GM18498 (cell line): Measurements from ENCODE around the gene ATG2B.
"Not testable (repeated sequence)": the region's sequence is repeated elsewhere in the genome, so short reads cannot be mapped to it uniquely, and the experiment has no call there.

ENCODE experiments used
- ATAC-seq: cut with Tn5 transposase; IDR thresholded peaks from one replicate; pipeline ENCODE4 v1.9.1; 2021; ENCODE audit warnings: mild to moderate bottlenecking, moderate library complexity; ENCODE audit not compliant: unreplicated experiment

The ATG2B gene

DNA sequence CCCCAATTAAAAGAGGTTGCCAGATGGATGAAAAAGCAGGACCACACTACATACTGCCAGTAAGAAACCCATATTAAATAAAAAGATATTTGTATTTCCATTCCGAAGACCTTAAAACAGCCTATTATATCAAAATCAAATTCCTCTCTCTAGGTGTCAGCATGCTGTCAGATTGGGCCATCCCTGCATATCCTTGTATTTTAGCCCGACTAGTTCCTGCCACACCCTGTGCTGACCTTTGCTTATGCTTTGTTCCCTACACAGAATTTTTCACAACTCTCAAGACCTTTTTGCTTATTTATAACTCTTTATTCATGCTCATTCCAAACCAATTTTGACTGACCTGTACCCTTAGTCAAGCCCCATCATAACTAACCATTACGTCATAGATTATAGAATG is 13.0 kb upstream of the ATG2B start:
- ATAC-seq = no peak

- ATAC-seq = no peak
These were observed 10.4 kb upstream of the ATG2B start for GRCh38 chr14:96373538-96373937.

DNA sequence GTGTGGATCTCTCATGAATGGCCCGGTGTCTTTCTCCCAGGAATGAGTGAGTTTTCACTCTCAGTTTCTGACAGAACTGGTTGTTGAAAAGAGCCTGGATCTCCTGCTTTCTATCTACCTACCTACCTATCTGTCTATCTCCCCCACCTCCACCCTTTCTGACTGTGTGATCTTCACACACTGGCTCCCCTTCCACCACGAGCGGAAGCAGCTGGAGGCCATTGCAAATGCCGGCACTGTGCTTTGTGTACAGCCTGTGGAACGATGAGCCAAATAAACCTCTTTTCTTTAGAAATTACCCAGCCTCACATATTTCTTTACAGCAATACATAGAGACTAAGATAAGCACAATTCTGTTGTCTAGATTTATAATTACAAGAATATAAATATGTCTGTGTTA is 7.4 kb upstream of the ATG2B start:
- ATAC-seq = no peak

DNA sequence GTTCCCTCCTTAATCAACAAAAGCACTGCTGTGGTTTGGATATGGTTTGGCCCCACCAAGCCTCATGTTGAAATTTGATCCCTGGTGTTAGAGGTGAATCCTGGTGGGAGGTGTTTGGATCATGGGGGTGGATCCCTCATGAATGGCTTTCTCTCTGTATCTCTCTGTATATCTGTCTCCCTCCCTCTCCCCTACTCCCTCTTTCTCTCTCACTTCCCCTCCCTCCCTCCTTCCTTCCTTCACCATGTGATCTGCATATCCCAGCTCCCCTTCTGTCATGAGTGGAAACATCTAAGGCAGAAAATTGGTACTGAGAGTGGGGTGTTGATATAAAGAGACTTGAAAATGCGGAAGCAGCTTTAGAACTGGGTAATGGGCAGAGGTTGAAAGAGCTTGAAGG is 5.4 kb upstream of the ATG2B start:
- no peak for ATAC-seq

- no peak for ATAC-seq
These were observed 1.8 kb upstream of the ATG2B start for GRCh38 chr14:96364962-96365361.

GRCh38 chr14:96363751-96364336 is 703 bp upstream of the ATG2B start:
- peak; percentile 26 for ATAC-seq

- ATAC-seq = no peak
These were observed 823 bp downstream of the ATG2B start for GRCh38 chr14:96362071-96362964.

- ATAC-seq = no peak
These were observed 3.2 kb downstream of the ATG2B start for GRCh38 chr14:96359959-96360358.

DNA sequence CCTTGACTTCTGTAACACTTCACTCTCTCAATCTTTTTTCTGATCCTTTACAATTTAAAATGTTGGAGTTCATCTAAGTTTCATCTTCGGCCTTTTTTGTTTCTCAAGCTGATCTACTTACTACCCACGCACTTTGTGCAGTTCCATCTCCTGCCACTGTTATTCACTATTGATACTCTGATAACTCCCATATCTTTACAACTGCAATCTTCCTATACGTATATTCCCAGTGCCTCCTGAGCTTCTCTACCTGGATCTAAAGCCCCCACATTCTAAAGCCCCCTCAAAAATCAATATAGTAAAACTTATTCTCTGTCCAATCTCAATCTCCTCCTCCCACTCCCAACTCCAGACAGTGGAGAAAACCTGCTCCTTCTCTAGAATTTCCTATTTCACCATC is 5.9 kb downstream of the ATG2B start:
- no peak for ATAC-seq

- no peak for ATAC-seq
These were observed 8.9 kb downstream of the ATG2B start for GRCh38 chr14:96354246-96354645.

- no peak for ATAC-seq
These were observed 10.4 kb downstream of the ATG2B start for GRCh38 chr14:96352708-96353107.

GRCh38 chr14:96351986-96352385 is 11.2 kb downstream of the ATG2B start:
- ATAC-seq = no peak

GRCh38 chr14:96349286-96350075 is 13.7 kb downstream of the ATG2B start:
- ATAC-seq = no peak

DNA sequence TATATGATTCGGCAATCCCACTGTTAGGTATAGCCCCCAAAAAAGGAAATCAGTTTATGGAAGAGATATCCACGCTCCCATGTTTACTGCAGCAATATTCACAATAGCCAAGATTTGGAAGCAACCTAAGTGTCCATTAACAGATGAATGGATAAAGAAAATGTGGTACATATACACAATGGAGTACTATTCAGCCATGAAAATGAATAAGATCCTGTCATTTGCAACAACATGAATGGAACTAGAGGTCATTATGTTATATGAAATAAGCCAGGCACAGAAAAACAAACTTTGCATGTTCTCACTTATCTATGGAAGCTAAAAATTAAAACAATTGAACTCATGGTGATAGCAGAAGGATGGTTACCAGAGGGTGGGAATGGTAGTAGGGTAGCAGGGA is 15.2 kb downstream of the ATG2B start:
- ATAC-seq = not testable (repeated sequence)

DNA sequence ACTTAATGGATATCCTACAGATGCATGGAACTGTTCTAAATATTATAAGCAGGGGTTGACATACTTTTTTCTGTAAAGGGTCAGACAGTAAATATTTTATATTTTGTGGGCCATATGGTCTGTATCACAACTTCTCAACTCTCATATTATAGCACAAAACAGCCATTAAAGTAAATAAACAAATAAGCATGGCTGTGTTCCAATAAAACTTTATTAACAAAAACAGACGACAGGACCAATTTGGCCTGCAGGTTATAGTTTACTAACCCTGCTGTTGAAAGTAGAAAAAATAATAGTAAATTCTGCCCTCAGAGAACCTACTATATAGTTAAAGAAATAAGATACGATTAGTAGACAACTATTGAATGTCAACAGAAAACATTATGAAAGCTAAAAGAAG is 17.5 kb downstream of the ATG2B start:
- no peak for ATAC-seq

- ATAC-seq = no peak
These were observed 21.8 kb downstream of the ATG2B start for GRCh38 chr14:96341323-96341722.

DNA sequence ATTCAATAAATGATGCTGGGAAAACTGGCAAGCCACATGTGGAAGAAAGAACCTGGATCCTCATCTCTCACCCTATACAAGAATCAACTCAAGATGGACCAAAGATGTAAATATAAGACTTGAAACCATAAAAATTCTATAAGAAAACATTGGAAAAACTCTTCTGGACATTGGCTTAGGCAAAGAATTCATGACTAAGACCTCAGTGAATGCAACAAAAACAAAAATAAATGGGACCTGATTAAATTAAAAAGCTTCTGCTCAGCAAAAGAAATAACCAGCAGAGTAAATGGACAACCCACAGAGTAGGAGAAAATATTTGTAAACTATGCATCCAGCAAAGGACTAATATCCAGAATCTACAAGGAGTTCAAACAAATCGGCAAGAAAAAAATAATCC is 24.6 kb downstream of the ATG2B start:
- no peak for ATAC-seq

DNA sequence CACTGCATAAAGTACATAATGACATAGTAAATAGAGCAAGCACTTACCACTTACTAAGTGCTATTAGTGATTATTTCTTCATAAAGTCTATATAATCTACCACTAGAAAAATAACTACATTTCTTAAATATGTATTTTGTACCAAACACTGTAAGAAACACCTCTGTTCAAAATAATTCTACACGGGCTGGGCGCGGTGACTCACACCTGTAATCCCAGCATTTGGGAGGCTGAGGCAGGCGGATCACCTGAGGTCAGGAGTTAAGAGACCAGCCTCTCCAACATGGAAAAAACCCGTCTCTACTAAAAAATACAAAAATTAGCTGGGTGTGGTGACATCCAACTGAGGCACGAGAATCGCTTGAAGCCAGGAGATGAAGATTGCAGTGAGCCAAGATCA is 38.9 kb downstream of the ATG2B start:
- no peak for ATAC-seq

DNA sequence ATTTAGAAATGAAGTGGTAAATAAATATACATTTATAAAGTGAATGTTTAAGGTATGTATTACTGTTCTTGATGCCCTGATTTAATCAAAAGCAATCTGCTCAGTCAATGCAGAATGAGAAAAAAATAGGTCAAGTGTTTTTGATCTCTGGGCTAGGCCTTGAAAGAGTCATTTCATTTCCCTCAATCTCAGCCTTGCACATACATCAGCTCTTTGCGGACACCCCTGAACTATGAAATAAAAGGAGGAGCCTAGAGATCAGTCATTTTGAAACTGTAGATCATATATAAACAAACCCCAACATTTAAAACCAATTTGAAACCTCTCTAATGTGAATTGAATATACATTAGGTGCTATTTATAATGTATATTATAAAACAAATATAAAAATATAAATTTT is 42.5 kb downstream of the ATG2B start:
- no peak for ATAC-seq

GRCh38 chr14:96318836-96319235 is 44.3 kb downstream of the ATG2B start:
- ATAC-seq = no peak

GRCh38 chr14:96316087-96316486 is 47.1 kb downstream of the ATG2B start:
- no peak for ATAC-seq

GRCh38 chr14:96310906-96311305 is 52.2 kb downstream of the ATG2B start:
- ATAC-seq = no peak
